HEK293T (cell line): ENCODE results near the gene EXOC3L1.

ENCODE experiments used
- BHLHE40 ChIP-seq: fragments of 450-650 bp; IDR thresholded peaks from 2 replicates; pipeline ENCODE4 v1.6.1; 2016; ENCODE audit warnings: mild to moderate bottlenecking, moderate library complexity, borderline replicate concordance
- FOXA1 ChIP-seq: fragments of 450-650 bp; IDR thresholded peaks from 2 replicates; pipeline ENCODE4 v1.6.1; 2016; ENCODE audit warnings: mild to moderate bottlenecking
- FOXM1 ChIP-seq: fragments of 450-650 bp; IDR thresholded peaks from 2 replicates; pipeline ENCODE4 v1.6.1; 2017; ENCODE audit warnings: mild to moderate bottlenecking, borderline replicate concordance
- L3MBTL2 ChIP-seq: fragments of 450-650 bp; conservative IDR thresholded peaks from 2 replicates; pipeline ENCODE4 v1.6.1; 2016; ENCODE audit warnings: mild to moderate bottlenecking
- NFRKB ChIP-seq: fragments of 450-650 bp; IDR thresholded peaks from 2 replicates; pipeline ENCODE4 v1.6.1; 2016; ENCODE audit warnings: mild to moderate bottlenecking, moderate library complexity
- SP1 ChIP-seq: fragments of 450-650 bp; IDR thresholded peaks from 2 replicates; pipeline ENCODE4 v1.6.1; 2017
- TARDBP ChIP-seq: fragments of 450-650 bp; IDR thresholded peaks from 2 replicates; pipeline ENCODE4 v1.6.1; 2016

DNA sequence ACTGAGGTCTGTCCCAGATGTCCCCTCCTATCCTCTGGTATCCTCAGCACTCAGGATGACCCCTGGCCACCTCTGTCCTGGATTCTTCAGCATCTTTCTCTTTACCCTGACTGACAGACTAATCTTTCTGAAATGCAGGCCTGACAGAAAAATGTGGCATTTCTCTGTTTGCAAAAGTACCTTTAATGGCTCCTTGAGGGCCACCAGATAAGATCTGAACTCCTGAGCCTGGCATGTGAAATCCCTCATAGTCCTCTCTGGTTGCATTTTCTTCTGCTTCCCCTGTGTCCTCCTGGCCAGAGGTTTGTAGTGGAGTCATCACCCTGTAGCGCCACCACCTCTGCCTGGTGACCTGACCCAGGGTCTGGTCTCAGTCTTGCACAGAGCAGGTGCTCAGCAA, 6.9 kb upstream of the EXOC3L1 start:
- TF ChIP-seq BHLHE40 (no peak), SP1 (no peak), TARDBP (no peak), FOXA1 (no peak), L3MBTL2 (no peak), FOXM1 (no peak), NFRKB (no peak)
